HL-60 (cell line): ENCODE results near the gene UTP25.

ENCODE experiments used
- DNase-seq, 2 experiments: peaks; one replicate each; pipeline ENCODE4 v3.0.0-alpha.2; 2010 to 2020; ENCODE audit warnings: low read depth in 1 of 2, low spot score in 1 of 2
- H3K27ac ChIP-seq: fragments of 250-450 bp; sonication (Bioruptor Pico); replicated peaks from 2 replicates; pipeline ENCODE4 v1.5.1; 2020; ENCODE audit warnings: mild to moderate bottlenecking, moderate library complexity
- H3K27me3 ChIP-seq: fragments of 250-450 bp; sonication (Bioruptor Pico); 2 replicates; pipeline ENCODE4 v1.5.1; 2021; ENCODE audit warnings: mild to moderate bottlenecking, moderate library complexity; ENCODE audit not compliant: insufficient read depth, poor library complexity, severe bottlenecking
- H3K4me3 ChIP-seq: replicated peaks from 2 replicates; pipeline ENCODE4 v1.5.1; 2011; ENCODE audit warnings: mild to moderate bottlenecking, control low read depth, low read length; ENCODE audit not compliant: insufficient read depth
- GABPA ChIP-seq: IDR thresholded peaks from 2 replicates; pipeline ENCODE4 v1.6.1; 2012; ENCODE audit warnings: low read depth
- POLR2AphosphoS5 ChIP-seq: IDR thresholded peaks from 2 replicates; pipeline ENCODE4 v1.6.1; 2012; ENCODE audit warnings: low read depth
- SPI1 ChIP-seq: IDR thresholded peaks from 2 replicates; pipeline ENCODE4 v1.6.1; 2012; ENCODE audit warnings: low read depth, mild to moderate bottlenecking, borderline replicate concordance
- long read RNA-seq: library from polyadenylated mRNA; unstranded; transcript quantifications from one replicate; pipeline ENCODE4 v2.0.0, GENCODE V29; 2020
- TF ChIP-seq, protein P1 (sequence below): IDR thresholded peaks from one replicate; pipeline ENCODE4 v1.5.1; 2011; ENCODE audit warnings: low read length, control low read depth, inconsistent platforms; ENCODE audit not compliant: insufficient read depth
- TF ChIP-seq, protein P2 (sequence below): IDR thresholded peaks from 2 replicates; pipeline ENCODE4 v1.6.1; 2012; ENCODE audit warnings: low read depth; ENCODE audit not compliant: insufficient replicate concordance

UTP25 gene, protein sequence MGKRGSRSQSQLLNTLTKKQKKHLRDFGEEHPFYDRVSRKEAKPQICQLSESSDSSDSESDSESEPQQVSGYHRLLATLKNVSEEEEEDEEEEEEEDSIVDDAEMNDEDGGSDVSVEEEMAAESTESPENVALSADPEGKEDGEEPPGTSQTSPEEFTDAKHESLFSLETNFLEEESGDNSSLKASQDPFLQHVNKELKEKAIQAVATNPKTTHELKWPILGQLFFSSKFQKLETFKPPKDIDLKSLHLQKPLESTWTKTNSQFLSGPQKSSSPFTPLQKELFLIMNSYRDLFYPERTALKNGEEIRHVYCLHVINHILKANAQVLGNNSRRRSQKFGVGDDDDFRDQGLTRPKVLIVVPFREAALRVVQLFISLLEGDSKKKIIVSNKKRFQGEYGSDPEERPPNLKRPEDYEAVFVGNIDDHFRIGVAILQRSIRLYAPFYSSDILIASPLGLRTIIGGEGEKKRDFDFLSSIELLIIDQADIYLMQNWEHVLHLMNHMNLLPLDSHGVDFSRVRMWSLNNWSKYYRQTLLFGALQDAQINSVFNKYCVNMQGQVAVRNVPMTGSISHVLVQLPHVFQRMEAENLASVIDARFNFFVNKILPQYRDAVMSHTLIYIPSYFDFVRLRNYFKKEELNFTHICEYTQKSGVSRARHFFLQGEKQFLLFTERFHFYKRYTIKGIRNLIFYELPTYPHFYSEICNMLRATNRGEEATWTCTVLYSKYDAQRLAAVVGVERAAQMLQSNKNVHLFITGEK
- long read RNA-seq, full-length matches to known transcripts, result 107 of 119 reads
- long read RNA-seq, partial matches to known transcripts, result 9 of 119 reads
- long read RNA-seq, other reads (novel, unspliced or antisense), result 3 of 119 reads

DNA sequence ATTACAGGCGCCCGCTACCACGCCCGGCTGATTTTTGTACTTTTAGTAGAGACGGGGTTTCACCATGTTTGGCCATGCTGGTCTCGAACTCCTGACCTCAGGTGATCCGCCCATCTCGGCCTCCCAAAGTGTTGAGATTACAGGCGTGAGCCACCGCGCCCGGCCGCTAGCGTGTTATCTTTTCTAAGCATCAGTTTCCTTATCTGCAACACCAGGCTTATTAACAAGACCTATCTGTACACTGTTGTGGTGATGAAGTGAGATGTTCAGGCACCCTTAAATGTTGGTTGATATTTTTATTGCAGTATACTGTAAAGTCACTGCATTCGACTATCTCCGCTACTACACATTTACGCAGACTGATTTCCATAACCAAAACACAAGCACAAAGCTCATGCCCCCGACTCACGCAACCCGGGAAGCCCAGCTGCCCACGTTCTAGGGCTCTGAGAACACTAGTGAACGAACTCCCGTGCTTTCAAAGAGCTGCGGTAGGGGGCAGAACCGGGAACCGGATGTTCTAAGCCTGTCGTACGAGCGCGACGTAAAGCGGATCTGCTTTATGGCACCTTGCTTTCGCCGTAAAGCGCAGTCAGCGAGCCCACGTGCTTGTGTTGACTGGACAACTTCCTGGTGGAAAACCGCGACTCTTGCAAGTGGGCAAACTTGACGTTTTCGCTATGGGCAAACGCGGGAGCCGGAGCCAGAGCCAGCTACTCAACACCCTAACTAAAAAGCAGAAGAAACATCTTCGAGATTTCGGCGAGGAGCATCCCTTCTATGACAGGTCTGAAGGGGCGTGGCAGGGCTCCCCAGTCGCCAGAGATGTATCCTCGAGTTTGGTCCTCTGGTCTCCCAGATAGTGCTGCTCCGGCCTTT is at the start of gene UTP25:
UTP25 (plus strand) TSS at position 589 of the 879 bp plus-strand sequence; CDS start at position 681, 92 bp downstream.
- peak; percentile 98 for DNase-seq
- peak within 1 kb of the TSS; percentile 78 for H3K4me3 ChIP-seq
- TF ChIP-seq GABPA, result peak; percentile 75
- TF ChIP-seq, protein P1, sequence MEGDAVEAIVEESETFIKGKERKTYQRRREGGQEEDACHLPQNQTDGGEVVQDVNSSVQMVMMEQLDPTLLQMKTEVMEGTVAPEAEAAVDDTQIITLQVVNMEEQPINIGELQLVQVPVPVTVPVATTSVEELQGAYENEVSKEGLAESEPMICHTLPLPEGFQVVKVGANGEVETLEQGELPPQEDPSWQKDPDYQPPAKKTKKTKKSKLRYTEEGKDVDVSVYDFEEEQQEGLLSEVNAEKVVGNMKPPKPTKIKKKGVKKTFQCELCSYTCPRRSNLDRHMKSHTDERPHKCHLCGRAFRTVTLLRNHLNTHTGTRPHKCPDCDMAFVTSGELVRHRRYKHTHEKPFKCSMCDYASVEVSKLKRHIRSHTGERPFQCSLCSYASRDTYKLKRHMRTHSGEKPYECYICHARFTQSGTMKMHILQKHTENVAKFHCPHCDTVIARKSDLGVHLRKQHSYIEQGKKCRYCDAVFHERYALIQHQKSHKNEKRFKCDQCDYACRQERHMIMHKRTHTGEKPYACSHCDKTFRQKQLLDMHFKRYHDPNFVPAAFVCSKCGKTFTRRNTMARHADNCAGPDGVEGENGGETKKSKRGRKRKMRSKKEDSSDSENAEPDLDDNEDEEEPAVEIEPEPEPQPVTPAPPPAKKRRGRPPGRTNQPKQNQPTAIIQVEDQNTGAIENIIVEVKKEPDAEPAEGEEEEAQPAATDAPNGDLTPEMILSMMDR, result peak; percentile 53
- TF ChIP-seq POLR2AphosphoS5, result peak; percentile 96
- TF ChIP-seq, protein P2, sequence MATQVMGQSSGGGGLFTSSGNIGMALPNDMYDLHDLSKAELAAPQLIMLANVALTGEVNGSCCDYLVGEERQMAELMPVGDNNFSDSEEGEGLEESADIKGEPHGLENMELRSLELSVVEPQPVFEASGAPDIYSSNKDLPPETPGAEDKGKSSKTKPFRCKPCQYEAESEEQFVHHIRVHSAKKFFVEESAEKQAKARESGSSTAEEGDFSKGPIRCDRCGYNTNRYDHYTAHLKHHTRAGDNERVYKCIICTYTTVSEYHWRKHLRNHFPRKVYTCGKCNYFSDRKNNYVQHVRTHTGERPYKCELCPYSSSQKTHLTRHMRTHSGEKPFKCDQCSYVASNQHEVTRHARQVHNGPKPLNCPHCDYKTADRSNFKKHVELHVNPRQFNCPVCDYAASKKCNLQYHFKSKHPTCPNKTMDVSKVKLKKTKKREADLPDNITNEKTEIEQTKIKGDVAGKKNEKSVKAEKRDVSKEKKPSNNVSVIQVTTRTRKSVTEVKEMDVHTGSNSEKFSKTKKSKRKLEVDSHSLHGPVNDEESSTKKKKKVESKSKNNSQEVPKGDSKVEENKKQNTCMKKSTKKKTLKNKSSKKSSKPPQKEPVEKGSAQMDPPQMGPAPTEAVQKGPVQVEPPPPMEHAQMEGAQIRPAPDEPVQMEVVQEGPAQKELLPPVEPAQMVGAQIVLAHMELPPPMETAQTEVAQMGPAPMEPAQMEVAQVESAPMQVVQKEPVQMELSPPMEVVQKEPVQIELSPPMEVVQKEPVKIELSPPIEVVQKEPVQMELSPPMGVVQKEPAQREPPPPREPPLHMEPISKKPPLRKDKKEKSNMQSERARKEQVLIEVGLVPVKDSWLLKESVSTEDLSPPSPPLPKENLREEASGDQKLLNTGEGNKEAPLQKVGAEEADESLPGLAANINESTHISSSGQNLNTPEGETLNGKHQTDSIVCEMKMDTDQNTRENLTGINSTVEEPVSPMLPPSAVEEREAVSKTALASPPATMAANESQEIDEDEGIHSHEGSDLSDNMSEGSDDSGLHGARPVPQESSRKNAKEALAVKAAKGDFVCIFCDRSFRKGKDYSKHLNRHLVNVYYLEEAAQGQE, result peak; percentile 57
- peak; percentile 59; the same call in 1 of the 2 replicates for TF ChIP-seq SPI1
- peak within 1 kb of the TSS; percentile 67 for H3K27ac ChIP-seq
- H3K27me3 ChIP-seq, result no peaks in the 10 kb centered on the region

DNA sequence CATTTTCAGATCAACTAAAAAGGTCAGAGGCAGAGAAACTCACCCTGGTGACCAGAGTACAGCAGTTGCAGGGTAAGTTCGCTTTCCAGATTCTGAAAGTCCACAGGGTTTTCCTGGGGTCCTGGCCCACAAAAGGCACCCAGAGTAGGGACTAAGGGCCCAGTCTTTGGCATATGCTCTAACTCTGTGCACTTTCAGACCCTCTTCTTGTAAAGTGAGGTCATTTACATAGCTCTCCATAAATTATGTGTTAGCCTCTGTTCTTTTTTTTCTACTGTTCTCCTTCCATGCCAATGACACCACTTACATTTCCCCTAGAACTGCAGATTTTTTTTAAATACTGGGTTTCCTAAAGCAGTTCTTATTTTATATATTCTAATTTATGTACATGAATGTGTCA is 49.7 kb upstream of the UTP25 start:
- TF ChIP-seq POLR2AphosphoS5 (no peak), SPI1 (no peak), GABPA (no peak)
- TF ChIP-seq, protein P2, result no peak
- TF ChIP-seq, protein P1, result no peak
- no peak for DNase-seq
- no peak overlapping the region for H3K27ac ChIP-seq
- H3K27me3 ChIP-seq, result no peaks in the 10 kb centered on the region
- H3K4me3 ChIP-seq, result no peak overlapping the region

DNA sequence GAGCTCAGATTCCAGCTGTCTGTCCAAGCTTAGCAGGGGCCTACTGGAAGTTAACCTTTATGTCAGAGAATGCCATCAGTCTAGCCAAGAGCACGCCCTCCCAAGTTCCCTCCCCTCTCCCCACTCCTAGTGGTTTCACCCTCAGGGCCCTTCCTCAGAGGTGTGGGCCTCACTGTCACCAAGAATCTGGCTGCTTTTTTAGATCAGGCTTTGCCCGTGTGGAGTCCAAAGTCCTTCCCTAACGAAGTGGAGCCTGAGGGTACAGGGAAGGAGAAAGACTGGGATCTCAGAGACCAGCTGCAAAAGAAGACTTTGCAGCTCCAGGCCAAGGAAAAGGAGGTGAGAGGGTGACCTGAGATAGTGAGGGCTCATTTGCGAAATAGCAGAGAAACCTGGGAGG is 47.5 kb upstream of the UTP25 start:
- no peaks in the 10 kb centered on the region for H3K27me3 ChIP-seq
- TF ChIP-seq, protein P2, result no peak
- no peak for TF ChIP-seq GABPA
- TF ChIP-seq SPI1, result no peak
- no peak for TF ChIP-seq POLR2AphosphoS5
- TF ChIP-seq, protein P1, result no peak
- DNase-seq, result no peak
- H3K4me3 ChIP-seq, result no peak overlapping the region
- H3K27ac ChIP-seq, result no peak overlapping the region
